ENCODE data around the gene PLN. TPM values are rescaled to one million over a fixed set of nuclear protein-coding genes. Genes with fewer than 3 reads are reported as not detected.
A peak's percentile ranks its signal among the peaks of the same experiment; 100 is the strongest.

PLN gene
- total RNA-seq, 2 experiments from 2014 or later: not detected

DNA sequence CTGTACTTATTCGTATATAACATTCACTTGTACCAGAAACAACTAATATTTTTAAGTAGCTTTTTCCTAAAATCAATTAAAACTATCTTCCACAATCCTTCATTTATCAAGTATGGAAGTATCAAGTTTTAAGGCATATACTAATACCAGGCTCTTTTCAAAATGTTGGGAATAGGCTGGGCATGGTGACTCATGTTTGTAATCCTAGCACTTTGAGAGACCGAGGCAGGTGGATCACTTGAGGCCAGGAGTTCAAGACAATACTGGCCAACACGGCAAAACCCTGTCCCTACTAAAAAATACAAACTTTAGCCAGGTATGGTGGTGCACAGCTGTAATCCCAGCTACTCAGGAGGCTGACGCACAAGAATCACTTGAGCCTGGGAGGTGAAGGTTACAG is 25.7 kb upstream of the PLN start:
- Mint-ChIP-seq H3K4me1 (ENCODE audit: low read depth) (peaks cover 35% of the 10 kb centered on the region), H3K36me3 (ENCODE audit: low read depth) (peaks cover 43% of the 10 kb centered on the region), H3K27ac (no peak overlapping the region), H3K4me3 (no peak overlapping the region), H3K27me3 (ENCODE audit: low read depth) (no peaks in the 10 kb centered on the region), H3K9me3 (peaks cover 7% of the 10 kb centered on the region)
- CTCF ChIA-PET: no interaction called here
- intact Hi-C loops (cut with micrococcal nuclease): no loop called here
- DNase-seq: no peak

DNA sequence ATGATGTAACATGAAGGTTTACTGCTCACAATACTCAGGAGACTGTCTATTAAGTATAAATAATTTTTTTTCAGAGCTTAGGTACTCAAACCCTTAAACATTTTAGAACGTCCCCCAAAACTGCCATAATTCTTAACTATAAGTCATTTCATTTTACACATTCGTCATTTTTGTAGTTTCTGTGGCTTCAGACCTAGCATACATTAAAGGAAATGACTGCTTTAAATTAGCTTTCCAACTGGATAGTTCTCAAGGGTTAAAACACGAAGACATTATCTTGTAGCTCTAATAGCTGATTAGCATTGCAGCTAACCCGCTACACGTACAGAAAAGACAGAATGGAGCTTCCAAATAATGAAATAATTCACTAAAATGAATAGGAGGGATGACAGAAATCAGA is 24.9 kb upstream of the PLN start:
- intact Hi-C loops (cut with micrococcal nuclease): no loop called here
- DNase-seq: no peak
- H3K27ac Mint-ChIP-seq: no peak overlapping the region
- no peak overlapping the region for H3K4me3 Mint-ChIP-seq
- peaks cover 36% of the 10 kb centered on the region for H3K36me3 Mint-ChIP-seq (ENCODE audit: low read depth)
- no peaks in the 10 kb centered on the region for H3K27me3 Mint-ChIP-seq (ENCODE audit: low read depth)
- peaks cover 33% of the 10 kb centered on the region for H3K4me1 Mint-ChIP-seq (ENCODE audit: low read depth)
- CTCF ChIA-PET: interaction anchor here (0.6 kb wide), 1 partner anchor 264 kb away, joined by 3 read pairs; no protein-coding TSS in a partner anchor
- H3K9me3 Mint-ChIP-seq: peaks cover 4% of the 10 kb centered on the region

DNA sequence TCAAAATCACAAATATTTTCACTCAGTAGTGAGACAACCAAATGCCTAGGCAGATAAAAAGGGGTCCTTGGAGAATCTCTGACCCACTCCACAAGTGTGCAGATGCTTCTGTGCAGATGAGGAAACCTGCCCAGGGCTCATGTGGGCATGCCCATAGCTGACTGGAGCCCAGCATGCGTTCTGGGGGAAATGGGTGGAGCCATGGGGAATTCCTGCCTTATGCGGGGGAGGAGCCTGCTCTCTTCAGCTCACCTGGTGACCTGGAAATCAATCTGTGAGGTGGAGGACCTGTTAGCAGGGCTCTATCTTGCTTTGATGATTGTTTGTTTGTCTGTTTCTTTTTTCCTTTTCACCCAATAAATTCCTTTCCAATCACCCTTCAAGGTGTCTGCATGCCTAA is 23.4 kb upstream of the PLN start:
- Mint-ChIP-seq H3K4me3 (no peak overlapping the region), H3K9me3 (no peaks in the 10 kb centered on the region), H3K36me3 (ENCODE audit: low read depth) (peaks cover 24% of the 10 kb centered on the region), H3K27ac (peak overlapping the region; percentile 41), H3K4me1 (ENCODE audit: low read depth) (peaks cover 32% of the 10 kb centered on the region), H3K27me3 (ENCODE audit: low read depth) (no peaks in the 10 kb centered on the region)
- CTCF ChIA-PET: interaction anchor here (0.6 kb wide), 1 partner anchor 12 kb away, joined by 4 read pairs; no protein-coding TSS in a partner anchor
- peak; percentile 14 for DNase-seq
- intact Hi-C loops (cut with micrococcal nuclease): no loop called here

DNA sequence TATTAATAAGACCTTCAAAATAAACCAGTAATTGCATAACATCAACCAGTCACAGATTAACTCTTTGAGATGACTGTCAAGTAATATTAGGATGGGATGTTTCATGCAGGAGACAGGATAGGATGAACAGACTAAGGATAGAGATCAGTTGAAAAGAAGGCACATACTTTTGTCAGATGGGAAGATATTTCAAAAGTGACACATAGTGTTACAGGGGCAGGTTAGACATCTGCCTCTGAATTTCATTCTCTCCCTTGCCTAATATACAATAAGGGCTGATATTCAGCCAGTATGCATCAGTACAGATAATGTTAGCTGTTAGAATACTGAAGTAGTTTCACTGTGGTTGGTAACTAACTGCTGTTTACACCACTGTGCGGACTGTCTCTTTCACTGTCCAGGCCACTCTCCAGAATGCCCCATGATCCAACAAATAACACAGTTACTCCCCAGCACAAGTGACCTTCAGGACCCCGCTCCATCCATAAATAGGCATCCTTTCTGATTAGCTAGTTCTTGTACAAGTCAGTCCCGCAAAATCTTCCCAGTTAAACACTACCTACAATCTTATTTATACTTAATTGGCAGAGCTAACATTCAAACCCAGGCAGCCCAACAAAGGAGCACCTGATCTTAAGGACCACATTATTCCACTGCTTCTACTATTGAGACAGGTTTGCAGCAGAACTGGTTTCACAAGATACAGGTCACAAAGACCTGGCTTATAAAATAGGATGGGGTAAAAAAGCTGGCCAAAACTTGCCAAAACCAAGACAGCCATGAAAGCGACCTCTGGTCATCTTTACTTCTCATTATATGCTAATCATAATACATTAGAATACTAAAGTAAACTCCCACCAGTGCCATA is 21.9 kb upstream of the PLN start:
- Mint-ChIP-seq H3K9me3 (peaks cover 3% of the 10 kb centered on the region), H3K4me1 (ENCODE audit: low read depth) (peaks cover 40% of the 10 kb centered on the region), H3K27ac (no peak overlapping the region), H3K27me3 (ENCODE audit: low read depth) (no peaks in the 10 kb centered on the region), H3K36me3 (ENCODE audit: low read depth) (peaks cover 22% of the 10 kb centered on the region), H3K4me3 (no peak overlapping the region)
- no peak for DNase-seq
- intact Hi-C loops (cut with micrococcal nuclease): no loop called here
- CTCF ChIA-PET: no interaction called here

DNA sequence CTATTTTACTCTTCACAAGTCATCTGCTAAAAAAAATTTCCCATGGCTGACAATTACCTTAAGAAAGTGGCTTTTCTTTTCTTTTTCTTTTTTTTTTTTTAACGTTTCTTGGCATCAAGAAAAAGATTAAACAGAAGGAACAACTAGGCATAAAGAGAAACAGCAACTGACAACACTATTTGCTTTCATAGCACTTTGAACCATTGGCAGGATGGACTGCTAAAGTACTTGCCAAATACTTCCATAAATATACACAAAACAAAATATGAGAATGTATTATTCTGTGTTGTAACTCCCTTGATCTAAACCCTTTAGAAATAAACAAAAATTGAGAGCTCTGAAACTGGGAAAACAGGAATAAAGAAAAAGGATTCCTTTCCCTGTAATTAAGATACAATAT is 20.0 kb upstream of the PLN start:
- Mint-ChIP-seq H3K4me1 (ENCODE audit: low read depth) (peaks cover 53% of the 10 kb centered on the region), H3K27me3 (ENCODE audit: low read depth) (no peaks in the 10 kb centered on the region)
- CTCF ChIA-PET: no interaction called here

DNA sequence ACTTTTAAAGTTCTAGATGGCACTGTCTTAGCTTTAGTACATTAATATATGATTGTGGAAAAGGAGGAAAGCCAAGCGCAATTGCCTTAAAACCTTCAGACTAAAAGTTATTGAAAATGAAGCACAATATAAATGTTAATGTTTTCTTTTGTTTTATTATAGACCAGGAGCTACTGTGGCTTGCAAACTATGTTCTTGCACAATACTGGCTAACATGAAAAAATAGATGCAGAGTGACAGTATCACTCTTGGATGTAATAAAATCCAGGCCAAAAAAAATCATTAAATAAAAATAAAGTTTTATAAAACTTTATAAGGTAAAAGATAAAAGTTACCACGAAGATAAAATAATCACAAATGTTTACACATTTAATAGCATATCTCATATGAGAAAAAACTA is 18.3 kb upstream of the PLN start:
- H3K27me3 Mint-ChIP-seq (ENCODE audit: low read depth): no peaks in the 10 kb centered on the region
- no peak overlapping the region for H3K27ac Mint-ChIP-seq
- CTCF ChIA-PET: interaction anchor here (0.6 kb wide), 1 partner anchor 59 kb away, joined by 3 read pairs; no protein-coding TSS in a partner anchor
- intact Hi-C loops (cut with micrococcal nuclease): no loop called here
- H3K36me3 Mint-ChIP-seq (ENCODE audit: low read depth): peaks cover 23% of the 10 kb centered on the region
- peaks cover 48% of the 10 kb centered on the region for H3K4me1 Mint-ChIP-seq (ENCODE audit: low read depth)
- H3K9me3 Mint-ChIP-seq: peaks cover 14% of the 10 kb centered on the region
- no peak for DNase-seq
- no peak overlapping the region for H3K4me3 Mint-ChIP-seq

More for the DNA sequence above, 20.0 kb upstream of the PLN start:
- intact Hi-C loops (cut with micrococcal nuclease): no loop called here
- Mint-ChIP-seq H3K36me3 (ENCODE audit: low read depth) (peaks cover 25% of the 10 kb centered on the region), H3K9me3 (peaks cover 12% of the 10 kb centered on the region), H3K27ac (no peak overlapping the region), H3K4me3 (no peak overlapping the region)
- DNase-seq: no peak

DNA sequence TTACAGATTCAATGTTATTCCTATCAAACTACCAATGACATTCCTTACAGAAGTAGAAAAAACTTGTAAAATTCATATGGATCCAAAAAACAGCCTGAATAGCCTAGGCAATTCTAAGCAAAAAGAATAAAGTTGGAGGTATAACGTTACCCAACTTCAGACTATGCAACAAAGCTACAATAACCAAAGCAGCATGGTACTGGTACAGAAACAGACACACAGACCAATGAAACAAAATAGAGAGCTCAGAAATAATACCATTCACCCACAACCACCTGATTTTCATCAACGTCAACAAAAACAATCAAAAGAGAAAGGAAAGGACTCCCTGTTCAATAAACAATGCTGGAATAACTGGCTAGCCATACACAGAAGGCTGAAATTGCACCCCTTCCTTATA is 17.2 kb upstream of the PLN start:
- Mint-ChIP-seq H3K27ac (no peak overlapping the region), H3K27me3 (ENCODE audit: low read depth) (no peaks in the 10 kb centered on the region), H3K4me1 (ENCODE audit: low read depth) (peaks cover 48% of the 10 kb centered on the region), H3K4me3 (no peak overlapping the region), H3K9me3 (peaks cover 15% of the 10 kb centered on the region), H3K36me3 (ENCODE audit: low read depth) (peaks cover 27% of the 10 kb centered on the region)
- no peak for DNase-seq
- intact Hi-C loops (cut with micrococcal nuclease): no loop called here
- CTCF ChIA-PET: interaction anchor here (1.0 kb wide), 1 partner anchor 104 kb away, joined by 3 read pairs; no protein-coding TSS in a partner anchor

DNA sequence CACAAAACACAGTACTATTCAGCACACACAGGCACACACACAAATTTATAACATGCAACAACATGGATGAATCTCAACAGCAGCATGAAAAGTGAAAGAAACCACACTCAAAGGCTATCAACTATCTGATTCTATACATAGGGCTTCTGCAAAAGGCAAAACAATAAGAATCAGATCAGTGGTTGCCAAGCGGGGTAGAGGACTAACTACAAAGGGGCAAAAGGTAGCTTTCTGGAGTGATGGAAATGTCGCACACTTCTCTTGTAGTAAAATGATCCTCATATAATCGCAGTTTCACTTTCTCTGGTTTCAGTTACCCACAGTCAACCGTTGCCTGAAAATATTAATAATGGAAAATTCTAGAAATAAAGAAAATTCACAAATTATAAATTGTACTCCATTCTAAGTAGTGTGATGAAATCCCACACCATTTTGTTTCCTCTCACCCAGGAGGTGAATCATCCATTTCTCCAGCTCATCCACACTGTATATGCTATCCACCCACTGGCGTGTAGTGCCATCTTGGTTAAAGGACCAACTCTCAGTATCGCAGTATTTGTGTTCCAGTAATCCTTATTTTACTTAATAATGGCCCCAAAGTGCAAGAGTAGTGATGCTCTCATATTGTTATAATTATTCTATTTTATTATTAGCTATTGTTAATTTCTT is 12.8 kb upstream of the PLN start:
- peaks cover 25% of the 10 kb centered on the region for H3K36me3 Mint-ChIP-seq (ENCODE audit: low read depth)
- H3K27ac Mint-ChIP-seq: no peak overlapping the region
- H3K9me3 Mint-ChIP-seq: peaks cover 15% of the 10 kb centered on the region
- intact Hi-C loops (cut with micrococcal nuclease): no loop called here
- peaks cover 41% of the 10 kb centered on the region for H3K4me1 Mint-ChIP-seq (ENCODE audit: low read depth)
- CTCF ChIA-PET: no interaction called here
- DNase-seq: no peak
- no peaks in the 10 kb centered on the region for H3K27me3 Mint-ChIP-seq (ENCODE audit: low read depth)
- no peak overlapping the region for H3K4me3 Mint-ChIP-seq

DNA sequence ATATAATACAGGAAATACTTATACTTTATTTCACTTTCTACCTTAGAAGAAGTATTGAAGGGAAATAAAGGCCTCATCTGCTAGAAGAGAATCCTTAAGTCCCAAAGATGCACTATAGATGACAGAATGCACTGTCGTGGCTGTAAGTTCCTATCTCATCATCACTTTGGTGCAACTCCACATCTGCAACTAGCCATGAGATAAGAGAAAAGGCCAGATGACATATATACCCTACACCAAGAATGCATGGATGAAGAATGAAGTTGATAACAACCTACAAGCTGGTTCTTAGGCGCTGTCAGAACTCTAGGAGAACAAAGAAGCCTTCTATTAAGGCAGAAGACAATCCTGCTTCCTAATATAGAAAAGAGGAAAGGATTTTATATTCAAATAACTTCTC is 11.6 kb upstream of the PLN start:
- intact Hi-C loops (cut with micrococcal nuclease): no loop called here
- H3K4me3 Mint-ChIP-seq: no peak overlapping the region
- CTCF ChIA-PET: no interaction called here

DNA sequence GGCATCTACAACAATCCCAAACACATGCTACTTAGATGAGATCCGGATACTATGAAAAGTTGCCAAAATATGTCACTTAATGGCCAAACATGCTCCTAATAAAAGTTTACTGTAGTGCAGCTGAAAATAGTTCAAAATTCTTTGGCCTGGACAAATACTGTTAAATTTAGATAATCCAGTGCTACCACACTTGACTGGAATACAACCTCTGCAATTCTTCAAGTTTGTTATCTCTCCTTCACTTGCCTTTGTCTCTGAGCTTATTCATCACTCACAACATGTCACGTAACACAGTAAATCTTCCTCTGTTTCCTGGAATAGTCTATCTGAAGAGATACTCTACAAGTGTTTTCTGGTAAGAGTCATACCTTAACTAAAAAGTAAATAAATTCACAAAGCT is 10.5 kb upstream of the PLN start:
- intact Hi-C loops (cut with micrococcal nuclease): loop anchor here (1.0 kb wide), 1 partner anchor 11 kb away; the partner anchor contains the start of gene PLN

More for the DNA sequence above, 11.6 kb upstream of the PLN start:
- Mint-ChIP-seq H3K27me3 (ENCODE audit: low read depth) (no peaks in the 10 kb centered on the region), H3K27ac (no peak overlapping the region), H3K9me3 (peaks cover 10% of the 10 kb centered on the region), H3K4me1 (ENCODE audit: low read depth) (peaks cover 36% of the 10 kb centered on the region), H3K36me3 (ENCODE audit: low read depth) (peaks cover 21% of the 10 kb centered on the region)
- DNase-seq: no peak

DNA sequence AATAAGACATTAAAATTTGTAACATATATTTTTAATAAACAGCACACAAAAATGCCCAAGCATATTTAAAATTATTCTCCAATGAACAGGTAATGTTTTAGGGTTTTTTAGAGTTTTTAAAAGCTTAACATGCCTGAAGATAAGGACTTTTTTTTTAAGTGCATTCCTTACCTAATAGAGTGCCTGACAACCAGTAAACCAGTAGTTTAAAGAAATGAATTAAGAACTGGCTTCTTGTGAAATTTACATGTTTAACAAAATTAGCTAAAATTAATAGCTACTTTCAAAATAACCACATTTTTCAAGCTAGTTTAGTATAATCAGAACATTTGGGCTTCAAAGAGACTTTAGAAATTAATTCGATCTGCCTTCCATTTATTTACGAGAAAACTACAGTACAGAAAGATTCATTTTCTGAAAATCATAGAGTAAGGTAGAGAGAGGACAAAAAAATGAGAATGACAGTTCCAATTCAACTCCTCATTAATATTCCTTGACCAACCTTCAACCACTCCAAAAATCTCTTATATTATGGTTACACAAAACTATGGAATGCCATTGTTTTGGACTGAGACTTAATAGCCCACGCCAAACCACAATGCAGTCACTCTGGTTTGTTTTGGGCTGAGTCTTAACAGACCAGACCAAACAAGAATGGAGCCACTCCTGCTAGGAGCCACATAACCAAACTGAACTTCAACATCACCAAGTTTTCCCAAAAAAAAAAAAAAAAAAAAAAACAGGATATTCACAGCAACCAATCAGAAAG is 5.7 kb upstream of the PLN start:
- H3K4me3 Mint-ChIP-seq: no peak overlapping the region
- H3K4me1 Mint-ChIP-seq (ENCODE audit: low read depth): peaks cover 44% of the 10 kb centered on the region
- no peaks in the 10 kb centered on the region for H3K27me3 Mint-ChIP-seq (ENCODE audit: low read depth)
- peaks cover 5% of the 10 kb centered on the region for H3K36me3 Mint-ChIP-seq (ENCODE audit: low read depth)
- H3K9me3 Mint-ChIP-seq: no peaks in the 10 kb centered on the region
- CTCF ChIA-PET: no interaction called here
- no peak for DNase-seq
- intact Hi-C loops (cut with micrococcal nuclease): no loop called here
- no peak overlapping the region for H3K27ac Mint-ChIP-seq

More for the DNA sequence above, 10.5 kb upstream of the PLN start:
- Mint-ChIP-seq H3K27ac (no peak overlapping the region), H3K36me3 (ENCODE audit: low read depth) (peaks cover 17% of the 10 kb centered on the region), H3K4me1 (ENCODE audit: low read depth) (peaks cover 33% of the 10 kb centered on the region), H3K27me3 (ENCODE audit: low read depth) (no peaks in the 10 kb centered on the region), H3K9me3 (peaks cover 3% of the 10 kb centered on the region), H3K4me3 (no peak overlapping the region)
- DNase-seq: no peak
- CTCF ChIA-PET: interaction anchor here (0.7 kb wide), 1 partner anchor 14 kb away, joined by 4 read pairs; no protein-coding TSS in a partner anchor

DNA sequence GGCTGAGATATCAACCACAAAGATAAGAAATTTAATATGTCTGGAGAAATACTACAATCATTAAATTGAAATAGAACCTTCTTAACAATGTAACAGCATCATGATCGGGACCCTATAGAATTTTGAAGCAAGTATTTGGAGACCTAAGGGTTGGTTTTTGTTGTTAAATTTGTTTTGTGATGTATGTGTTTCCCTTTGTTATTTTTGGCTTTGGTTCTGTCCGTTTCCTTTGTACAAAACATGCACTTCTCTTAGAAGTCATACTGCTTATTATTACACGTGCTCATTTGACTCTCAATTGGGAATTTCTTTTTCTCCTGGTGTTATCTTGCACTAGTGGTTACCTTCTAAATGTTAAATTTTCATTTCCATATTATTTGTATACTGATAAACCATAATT is 4.0 kb upstream of the PLN start:
- Mint-ChIP-seq H3K27ac (no peak overlapping the region), H3K27me3 (ENCODE audit: low read depth) (no peaks in the 10 kb centered on the region), H3K36me3 (ENCODE audit: low read depth) (peaks cover 5% of the 10 kb centered on the region), H3K4me3 (no peak overlapping the region), H3K4me1 (ENCODE audit: low read depth) (peaks cover 49% of the 10 kb centered on the region), H3K9me3 (no peaks in the 10 kb centered on the region)
- CTCF ChIA-PET: interaction anchor here (0.7 kb wide), 1 partner anchor 360 kb away, joined by 3 read pairs; no protein-coding TSS in a partner anchor
- no peak for DNase-seq
- intact Hi-C loops (cut with micrococcal nuclease): no loop called here

All from activated naive CD4-positive, alpha-beta T cell treated with anti-CD3 and anti-CD28 coated beads for 36 hours (primary cell).